Omental fat pad (tissue), 4 donors: Measurements from ENCODE around the gene TMPRSS13. TPM values are rescaled to one million over a fixed set of nuclear protein-coding genes. Genes with fewer than 3 reads are reported as not detected.
A peak's percentile ranks its signal among the peaks of the same experiment; 100 is the strongest.
"Not testable (repeated sequence)": the region's sequence is repeated elsewhere in the genome, so short reads cannot be mapped to it uniquely, and the experiment has no call there.

ENCODE experiments used
- ATAC-seq: fragments of 150-250 bp; one replicate; pipeline ENCODE4 v1.9.1; 2016; ENCODE audit warnings: mild to moderate bottlenecking, moderate library complexity; ENCODE audit not compliant: low FRiP score
- DNase-seq: peaks from one replicate; pipeline ENCODE4 v3.0.0-alpha.2; 2019; ENCODE audit warnings: low spot score
- CTCF ChIP-seq, 3 donors: fragments of 450-650 bp; IDR thresholded peaks; one replicate each; pipeline ENCODE4 v1.5.1; 2016 to 2017; ENCODE audit warnings: antibody characterized with exemption in 3 of 3, mild to moderate bottlenecking in 3 of 3, moderate library complexity in 2 of 3
- total RNA-seq, 4 donors: library from RNA; depleted of rRNA; stranded (reverse); fragments of >200 nt; gene quantifications; one replicate each; pipeline ENCODE4 v1.1.0, GENCODE V29; 2016

TMPRSS13 gene
- under 1 TPM in 1 of 4 donors, not detected in 3; 0.50 TPM for total RNA-seq

GRCh38 chr11:117929142-117929915, at the start of gene TMPRSS13:
Gene TMPRSS13 (minus strand): TSS chr11:117929402. CDS start chr11:117929307, 95 bp downstream.
- no peak for TF ChIP-seq CTCF (IDR thresholded peaks at IDR 0.05)
- ATAC-seq (no peak), DNase-seq (peak; percentile 3)

GRCh38 chr11:117978991-117979390, 49.8 kb upstream of the TMPRSS13 start:
- DNase-seq (no peak), ATAC-seq (no peak)
- no peak for TF ChIP-seq CTCF (IDR thresholded peaks at IDR 0.05)

GRCh38 chr11:117978291-117978910, 49.2 kb upstream of the TMPRSS13 start:
- ATAC-seq, DNase-seq: not testable (repeated sequence)

GRCh38 chr11:117977612-117978264, 48.5 kb upstream of the TMPRSS13 start:
- ATAC-seq, DNase-seq: not testable (repeated sequence)

- no peak for TF ChIP-seq CTCF (IDR thresholded peaks at IDR 0.05)
- ATAC-seq (no peak), DNase-seq (no peak)
These were observed 47.8 kb upstream of the TMPRSS13 start for GRCh38 chr11:117977029-117977428.

- DNase-seq = no peak
- TF ChIP-seq CTCF (IDR thresholded peaks at IDR 0.05) = no peak
- ATAC-seq = no peak
These were observed 47.2 kb upstream of the TMPRSS13 start for GRCh38 chr11:117976445-117976844.

GRCh38 chr11:117973503-117973860, 44.3 kb upstream of the TMPRSS13 start:
- ATAC-seq (no peak), DNase-seq (no peak)
- no peak for TF ChIP-seq CTCF (IDR thresholded peaks at IDR 0.05)
